ENCODE data around the gene SAMD4A.

SAMD4A gene

DNA sequence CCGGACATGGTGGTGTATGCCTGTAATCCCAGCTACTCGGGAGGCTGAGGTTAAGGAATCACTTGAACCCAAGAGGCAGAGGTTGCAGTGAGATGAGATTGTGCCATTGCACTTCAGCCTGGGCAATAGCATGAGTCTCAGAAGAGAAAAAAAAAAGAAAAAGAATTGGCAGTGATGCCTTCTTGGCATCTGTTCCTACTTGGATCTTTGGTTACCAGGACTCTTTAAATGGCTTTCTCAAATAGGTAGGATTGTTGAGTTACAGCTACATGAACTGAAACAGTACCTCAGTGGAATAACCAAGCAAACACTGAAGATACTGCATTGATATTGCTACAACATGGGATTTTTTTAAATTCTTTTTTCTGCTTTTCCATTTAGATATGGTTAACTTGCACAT is 136.8 kb downstream of the SAMD4A start:
- DNase-seq (ENCODE audit: low read depth, low spot score) = no peak

DNA sequence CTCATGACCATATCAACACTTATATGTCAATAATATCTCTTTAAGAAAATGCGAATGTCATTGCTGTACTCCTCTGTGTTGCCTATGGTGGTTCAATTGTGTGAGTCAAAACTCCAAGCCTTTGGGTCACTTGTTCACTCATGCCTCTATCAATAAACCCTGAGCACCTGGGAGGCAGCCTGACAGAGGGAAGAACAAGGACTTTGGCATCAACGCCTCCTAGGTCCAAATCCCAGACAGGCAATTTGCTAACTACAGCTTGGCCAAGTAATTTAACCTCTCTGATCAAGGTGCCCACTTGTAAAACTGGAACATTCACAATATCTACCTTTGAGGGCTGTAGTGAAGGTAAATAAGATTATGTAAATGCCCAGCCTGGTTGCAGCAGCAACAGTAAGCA is 137.8 kb downstream of the SAMD4A start:
- no peak for DNase-seq (ENCODE audit: low read depth, low spot score)

DNA sequence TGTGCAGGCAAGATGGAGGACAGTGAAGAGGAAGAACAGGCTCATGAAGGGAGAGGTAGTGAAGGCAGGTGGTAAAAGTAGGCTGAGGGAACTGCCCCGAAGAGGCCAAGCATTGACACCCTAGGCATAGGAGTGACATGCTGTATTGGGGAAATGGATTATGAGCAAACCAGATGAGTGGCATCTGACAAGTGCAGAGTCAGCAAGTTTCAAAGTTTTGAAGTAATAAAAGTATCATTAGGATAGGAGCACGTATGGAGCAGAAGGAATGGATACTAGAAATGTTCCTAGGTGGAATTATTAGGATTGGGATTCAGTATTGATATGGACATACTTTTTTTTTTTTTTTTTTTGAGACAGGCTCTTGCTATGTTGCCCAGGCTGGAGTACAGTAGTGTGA is 139.8 kb downstream of the SAMD4A start:
- DNase-seq (ENCODE audit: low read depth, low spot score) = no peak

DNA sequence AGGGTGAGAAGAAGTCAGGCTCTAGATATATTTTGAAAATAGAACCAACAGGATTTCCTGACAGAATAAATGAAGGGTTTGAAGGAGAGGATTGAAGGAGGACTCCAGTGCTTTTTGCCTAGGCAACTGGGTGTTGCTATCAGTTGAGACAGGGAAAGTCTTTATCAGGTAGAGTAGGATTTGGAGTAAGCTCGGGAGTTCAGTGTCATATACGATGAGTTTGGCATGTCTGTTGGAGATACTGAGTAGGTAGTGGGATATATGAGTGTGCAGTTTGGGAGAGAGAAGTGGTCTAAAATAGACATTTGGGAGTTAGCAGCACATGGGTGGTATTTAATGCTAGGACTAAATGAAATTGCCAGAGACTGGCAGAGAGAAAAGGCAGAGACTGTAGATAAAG is 141.2 kb downstream of the SAMD4A start:
- DNase-seq (ENCODE audit: low read depth, low spot score) = no peak

DNA sequence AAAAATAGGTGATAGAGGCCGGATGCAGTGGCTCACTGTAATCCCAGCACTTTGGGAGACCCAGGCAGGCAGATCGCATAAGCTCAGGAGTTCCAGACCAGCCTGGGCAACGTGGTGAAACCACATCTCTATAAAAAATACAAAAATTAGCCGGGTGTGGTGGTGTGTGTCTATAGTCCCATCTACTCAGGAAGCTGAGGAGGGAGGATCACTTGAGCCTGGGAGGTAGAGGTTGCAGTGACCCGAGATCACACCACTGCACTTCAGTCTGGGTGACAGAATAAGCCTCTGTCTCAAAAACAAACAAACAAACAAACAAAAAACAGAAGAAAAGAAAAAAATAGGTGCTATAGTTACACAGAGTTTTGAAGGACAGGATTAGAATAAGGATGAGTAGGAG is 142.1 kb downstream of the SAMD4A start:
- no peak for DNase-seq (ENCODE audit: low read depth, low spot score)

DNA sequence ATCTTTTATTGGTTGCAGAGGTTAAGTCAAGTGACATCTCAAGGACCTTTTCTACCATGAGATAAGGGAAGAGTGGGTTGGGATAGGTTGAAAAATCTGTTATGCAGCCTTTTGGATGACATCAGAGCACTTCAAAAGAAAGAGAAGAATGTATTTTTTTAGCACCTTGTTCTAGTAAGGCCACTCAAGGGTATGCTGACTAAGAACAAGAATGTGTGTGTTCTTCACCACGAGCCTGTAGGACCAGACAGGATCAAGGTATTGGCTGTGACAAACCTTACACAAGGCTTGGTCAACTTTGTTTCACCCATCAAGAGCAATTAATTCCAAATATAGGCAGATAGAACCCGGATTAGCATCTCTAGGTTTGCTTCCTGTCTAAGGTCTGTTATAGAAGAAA is 142.5 kb downstream of the SAMD4A start:
- no peak for DNase-seq (ENCODE audit: low read depth, low spot score)

DNA sequence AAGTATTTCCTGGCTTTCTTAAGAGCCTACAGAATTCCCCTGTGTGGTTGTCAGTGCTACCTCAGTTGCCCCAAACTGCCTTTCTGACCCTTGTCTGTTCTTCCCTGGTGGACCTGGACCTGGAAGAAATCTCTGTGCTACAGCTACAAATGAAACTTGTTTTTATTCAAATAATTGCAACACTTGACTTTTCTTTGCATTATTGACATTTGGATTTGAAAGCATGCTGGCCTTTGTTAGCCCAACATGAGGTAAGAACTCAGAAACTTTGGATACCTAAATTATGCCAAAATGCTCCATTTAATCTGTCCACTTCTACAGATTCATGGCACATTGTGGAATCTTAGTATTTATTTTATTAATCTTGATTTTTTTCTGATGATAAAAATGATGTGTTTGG is 142.9 kb downstream of the SAMD4A start:
- no peak for DNase-seq (ENCODE audit: low read depth, low spot score)

DNA sequence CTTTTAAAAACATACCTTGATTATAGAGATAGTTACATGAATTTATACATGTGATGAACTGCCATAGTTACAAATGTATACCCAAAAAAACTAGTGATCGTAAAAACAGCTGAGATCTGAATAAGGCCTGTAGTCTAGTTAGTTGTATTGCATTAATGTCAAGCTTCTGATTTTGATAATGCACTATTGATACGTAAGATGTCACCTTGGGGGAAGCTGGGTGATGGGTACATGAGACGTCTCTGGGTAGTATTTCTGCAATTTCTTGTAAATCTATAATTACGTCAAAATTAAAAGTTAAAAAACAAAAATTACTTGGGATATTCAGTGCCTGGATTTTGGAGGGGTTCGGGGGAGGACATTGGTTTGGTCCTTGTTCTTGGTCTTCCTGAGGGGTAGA is 144.4 kb downstream of the SAMD4A start:
- DNase-seq (ENCODE audit: low read depth, low spot score) = no peak

DNA sequence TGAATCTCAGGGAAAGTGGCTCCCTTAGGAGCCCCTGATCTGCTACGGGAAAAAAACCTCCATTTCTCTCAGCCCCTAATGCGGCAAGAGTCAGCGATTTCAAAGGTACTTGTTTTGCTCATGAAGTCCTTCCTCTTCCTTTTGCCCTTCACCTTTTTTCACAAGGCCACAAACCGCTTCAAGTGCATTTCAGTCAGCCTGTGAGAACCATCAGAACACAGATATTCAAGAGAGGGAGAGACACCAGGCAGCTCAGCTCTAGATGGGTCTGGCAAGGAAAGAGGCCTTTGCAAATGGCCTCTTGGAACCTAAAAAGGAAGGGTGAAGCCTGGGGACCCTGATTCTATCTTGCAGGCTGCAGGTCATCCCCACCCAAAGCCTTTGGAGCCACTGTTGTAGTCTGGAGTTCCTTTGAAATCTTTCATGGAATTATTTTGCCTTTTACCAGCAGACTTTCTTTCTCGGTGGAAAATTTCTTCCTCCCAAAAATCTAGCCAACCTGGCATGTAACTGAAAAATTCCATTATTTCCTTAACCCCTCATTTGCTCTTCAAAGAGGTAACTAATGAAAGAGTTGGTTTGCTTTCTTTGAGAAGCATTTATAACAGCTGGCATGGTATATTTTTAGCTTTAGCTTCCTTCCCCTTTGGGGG is 145.0 kb downstream of the SAMD4A start:
- no peak for DNase-seq (ENCODE audit: low read depth, low spot score)

DNA sequence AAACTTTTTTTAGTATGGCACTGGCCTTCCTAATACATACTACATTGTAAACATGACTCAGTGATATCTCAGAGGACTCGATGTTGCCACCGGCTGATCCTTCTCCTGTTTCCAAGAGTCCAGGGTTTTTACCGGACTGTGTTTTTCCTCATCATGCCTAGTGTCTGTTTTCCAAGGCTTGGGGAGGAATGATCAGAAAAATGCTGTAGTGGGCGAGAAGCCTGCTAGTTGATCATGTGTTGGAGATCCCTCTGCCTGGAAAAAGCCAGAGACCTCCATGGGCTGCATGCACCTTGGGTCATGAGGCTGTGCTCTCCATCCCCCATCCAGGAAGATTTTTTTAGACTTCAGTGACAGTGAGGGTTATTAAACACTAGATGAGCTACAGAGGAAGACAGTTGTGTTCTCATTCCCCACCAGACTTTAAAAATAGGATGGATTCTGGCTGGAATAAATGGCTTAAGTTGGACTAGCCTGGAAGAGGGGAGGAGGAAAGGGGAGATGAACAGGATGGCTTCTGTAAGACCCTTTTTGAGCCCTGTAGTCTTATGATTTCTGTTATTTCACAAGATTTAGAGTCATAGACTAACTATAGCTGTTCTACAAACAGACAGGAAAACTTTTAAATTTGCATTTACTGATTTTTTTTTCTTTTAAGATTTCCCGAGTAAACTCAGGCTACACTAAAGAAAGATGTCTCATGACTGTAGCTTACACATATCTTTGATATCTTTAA is 145.7 kb downstream of the SAMD4A start:
- DNase-seq (ENCODE audit: low read depth, low spot score) = no peak

DNA sequence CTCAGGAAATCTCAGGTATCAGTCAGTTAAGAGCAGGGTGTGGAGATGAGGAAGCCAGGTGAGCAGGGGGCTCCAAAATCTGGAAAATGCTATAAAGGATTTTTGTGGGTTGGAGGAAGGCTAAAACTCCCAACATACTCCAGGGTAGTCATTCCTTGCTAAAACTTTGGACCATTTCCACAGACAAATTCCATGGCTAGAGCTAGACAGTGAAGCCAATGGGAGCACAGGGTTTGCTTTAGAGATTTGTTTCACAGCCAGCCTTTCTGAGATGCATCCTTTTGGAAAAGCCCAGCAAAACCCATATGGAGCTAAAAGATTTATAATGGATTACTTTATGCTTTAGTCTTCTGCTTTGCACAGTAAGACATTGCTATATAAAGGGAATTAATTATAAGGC is 146.5 kb downstream of the SAMD4A start:
- DNase-seq (ENCODE audit: low read depth, low spot score) = no peak

DNA sequence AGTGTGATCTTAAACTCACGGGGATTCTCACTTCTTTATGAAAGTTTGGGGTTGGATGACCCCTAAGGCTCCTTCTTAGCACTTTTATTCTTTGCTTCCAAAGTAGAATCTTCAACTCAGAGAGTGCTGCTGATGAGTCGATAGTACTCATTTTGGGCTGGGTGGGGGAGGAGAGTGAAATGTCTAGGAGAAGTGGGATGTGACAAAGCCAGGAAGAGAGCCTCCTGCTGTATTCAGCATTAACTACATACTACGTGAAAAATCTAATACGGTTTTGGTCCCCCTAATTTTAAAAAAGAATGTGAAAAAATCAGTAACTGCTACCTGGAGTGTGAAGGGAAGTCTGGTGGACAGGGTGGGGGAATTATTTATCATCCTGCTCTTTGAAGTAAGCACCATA is 148.3 kb downstream of the SAMD4A start:
- DNase-seq (ENCODE audit: low read depth, low spot score) = no peak

DNA sequence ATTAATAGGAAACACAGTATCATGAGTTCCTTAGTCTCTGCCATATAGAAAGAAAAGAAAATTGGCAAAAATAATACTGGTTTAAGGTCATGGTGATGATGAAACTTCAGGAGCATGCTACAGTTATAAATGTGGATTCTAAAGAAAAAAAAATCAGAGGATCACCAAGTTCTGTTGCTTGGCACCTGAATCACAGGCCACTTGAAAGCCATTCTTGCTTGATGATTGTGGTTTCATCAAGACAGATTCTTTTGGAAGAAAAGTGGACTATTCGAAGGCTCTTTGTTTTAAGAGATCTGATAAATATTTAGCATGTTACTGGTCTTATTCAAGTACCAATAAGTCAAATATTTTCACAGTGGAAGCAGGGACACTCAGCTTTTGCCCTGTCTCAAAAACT is 148.9 kb downstream of the SAMD4A start:
- no peak for DNase-seq (ENCODE audit: low read depth, low spot score)

DNA sequence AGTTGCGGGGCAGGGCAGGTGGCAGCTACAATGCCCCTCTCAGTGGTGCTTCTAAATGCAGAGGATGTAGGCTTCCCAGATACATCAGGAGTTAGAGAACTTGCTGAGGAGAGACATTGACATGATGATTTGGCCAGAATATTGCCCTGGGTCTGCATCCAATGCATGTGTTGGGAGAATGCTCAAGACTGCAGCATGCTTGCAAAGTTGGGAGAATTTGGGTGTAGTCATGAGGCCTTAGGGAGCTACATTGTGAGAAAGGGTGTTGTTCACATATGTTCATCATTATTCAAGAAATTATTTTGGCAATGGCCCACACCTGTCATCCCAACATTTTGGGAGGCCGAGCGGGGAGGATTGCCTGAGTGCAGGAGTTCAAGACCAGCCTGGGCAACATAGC is 149.9 kb downstream of the SAMD4A start:
- no peak for DNase-seq (ENCODE audit: low read depth, low spot score)

DNA sequence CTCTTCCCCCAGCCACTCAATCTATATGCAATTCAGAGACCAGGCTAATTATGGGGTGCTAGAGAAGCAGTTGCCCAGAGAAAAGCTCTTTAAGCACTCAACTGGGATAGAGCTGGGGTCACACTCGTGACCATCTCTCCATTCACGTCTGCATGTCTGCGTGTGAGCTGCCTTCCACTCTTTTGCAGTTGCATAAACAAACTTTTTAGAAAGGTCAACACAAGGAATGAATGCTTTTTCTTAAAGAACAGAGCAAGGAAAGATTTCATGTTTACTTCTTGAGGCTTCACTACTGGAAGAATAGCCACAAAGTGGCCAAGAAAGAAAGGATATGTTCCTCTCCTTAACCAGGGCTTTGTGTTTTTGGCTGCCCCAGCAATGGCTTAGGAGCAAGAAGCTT is 151.1 kb downstream of the SAMD4A start:
- DNase-seq (ENCODE audit: low read depth, low spot score) = no peak

DNA sequence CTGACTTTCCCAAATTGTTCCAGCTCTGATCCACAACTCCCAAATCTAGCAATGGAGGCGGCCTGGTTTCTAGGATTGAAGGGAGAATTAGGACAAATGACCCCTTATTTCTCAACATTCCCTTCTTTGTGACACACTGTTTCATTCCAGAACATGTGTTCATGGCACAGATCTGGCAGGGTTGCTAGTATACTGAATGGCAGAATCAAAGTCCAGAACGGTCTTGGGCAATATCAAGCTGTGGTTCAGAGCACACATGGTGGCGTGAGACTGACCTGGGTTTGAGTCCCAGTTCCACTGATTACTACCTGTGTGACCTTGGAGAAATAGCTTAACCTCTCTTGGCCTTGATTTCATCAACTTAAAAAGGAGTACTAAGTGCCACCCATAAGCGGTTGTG is 152.5 kb downstream of the SAMD4A start:
- DNase-seq (ENCODE audit: low read depth, low spot score) = no peak

DNA sequence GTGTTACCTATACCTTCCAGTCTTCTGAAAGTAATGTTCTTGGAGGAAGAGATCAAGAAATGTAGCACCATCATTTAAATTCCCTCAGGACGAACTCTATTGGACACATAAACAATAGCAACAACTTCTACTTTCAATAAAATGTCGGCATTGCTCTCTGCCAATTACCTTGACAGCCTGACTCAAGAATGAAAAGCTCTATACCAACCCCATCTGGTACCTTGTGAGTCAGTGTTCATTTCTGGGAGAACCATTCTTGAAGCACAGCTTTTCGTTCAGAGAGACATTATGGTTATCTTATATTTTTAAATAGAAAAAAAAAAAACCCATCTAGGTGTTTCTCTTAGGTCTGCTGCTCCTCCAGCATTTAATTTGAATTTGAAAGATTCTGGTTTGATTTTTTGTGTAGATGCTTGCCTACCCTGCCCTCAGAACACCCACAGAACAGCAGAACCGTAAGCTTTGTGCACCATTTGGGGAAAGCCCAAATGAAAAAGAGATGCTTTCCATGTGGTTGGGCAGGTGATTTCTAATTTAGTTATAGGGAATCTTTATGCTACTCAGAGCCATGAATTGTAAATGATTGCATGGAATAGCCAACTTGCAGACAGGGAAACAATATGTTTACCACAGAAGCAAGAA is 156.0 kb downstream of the SAMD4A start:
- DNase-seq (ENCODE audit: low read depth, low spot score) = no peak

DNA sequence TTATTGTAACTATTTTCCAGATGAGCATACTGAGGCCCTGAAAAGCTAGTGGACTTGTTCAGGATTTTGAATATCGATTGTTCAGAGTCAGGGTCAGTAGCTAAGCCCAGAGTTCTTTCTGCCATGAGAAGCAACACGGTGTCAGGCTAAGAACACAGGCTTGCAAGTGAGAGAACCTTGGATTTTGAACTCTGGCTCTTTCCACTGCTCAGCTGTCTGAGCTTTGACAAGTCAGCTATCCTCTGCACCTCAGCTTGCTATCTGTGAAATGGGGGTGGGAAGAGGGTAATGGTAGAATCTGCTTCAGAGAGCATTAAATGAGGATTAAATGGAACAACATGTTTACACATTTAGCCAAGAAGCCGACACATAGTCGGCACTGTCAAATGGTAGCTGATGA is 157.2 kb downstream of the SAMD4A start:
- DNase-seq (ENCODE audit: low read depth, low spot score) = no peak

DNA sequence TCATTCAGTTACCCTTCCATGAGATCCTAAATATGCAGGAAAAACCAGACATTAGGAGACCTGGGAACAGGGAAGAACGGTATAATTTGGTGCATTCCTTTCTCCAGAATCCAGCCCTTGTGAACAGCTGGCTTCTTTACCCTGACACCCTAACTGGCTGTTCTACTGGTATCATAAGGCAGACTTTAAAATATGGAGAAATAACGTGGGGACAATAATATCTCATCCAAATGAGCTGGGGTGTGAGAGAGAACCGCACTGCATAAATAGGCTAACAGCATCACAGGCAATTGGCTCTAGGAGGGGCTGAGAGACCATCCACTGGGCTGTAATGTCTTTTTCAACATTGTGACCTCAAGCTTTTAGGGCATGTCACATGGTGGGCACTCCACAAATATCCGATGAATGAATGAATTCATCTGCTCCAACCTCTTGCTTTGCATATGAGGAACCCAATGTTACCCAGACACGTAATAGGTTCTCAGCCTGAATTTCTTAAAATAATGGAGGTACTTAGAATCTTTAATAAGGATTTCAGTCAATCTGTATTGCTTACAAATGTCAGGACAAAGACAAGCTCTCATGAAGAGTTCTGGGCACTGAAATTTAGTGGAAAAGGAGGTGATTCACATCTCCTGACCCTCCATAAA is 157.9 kb downstream of the SAMD4A start:
- DNase-seq (ENCODE audit: low read depth, low spot score) = no peak

DNA sequence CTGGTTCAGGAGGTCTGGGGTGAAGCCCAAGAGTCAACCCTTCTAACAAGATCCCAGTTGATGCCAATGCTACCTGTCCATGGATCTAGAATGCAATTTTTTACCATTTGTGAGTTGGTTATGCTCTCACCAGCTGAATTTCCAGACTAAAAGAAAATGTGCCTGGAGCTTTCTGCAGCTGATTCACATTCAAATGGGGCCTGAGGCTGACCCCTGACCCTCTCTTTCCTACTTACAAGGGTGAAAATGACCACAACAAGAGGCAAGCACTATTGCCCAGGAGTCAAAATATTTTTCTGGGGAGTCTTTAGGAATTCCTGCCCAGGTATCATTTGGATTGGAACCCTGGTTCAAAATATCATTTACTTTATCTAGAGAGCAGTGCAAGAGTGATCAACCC is 159.1 kb downstream of the SAMD4A start:
- DNase-seq (ENCODE audit: low read depth, low spot score) = no peak

DNA sequence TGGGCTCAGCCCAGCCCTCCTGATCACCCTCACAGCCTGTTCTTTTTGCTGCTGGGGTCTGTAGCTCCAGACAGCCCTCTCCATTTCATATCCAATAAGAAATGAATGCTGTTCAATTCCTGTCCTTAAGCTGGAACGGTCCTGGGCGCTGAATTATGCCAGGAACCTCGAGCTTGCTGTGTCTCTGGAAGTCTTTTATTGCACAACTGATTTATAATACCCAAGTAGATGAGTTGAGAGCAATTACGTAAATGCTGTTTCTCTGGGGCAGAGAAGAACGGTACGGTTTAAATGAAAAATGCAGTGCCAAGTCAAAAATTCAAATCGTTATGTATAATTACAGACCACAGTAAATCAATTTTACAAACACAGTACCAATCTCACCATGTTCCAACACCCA is 161.0 kb downstream of the SAMD4A start:
- DNase-seq (ENCODE audit: low read depth, low spot score) = no peak

DNA sequence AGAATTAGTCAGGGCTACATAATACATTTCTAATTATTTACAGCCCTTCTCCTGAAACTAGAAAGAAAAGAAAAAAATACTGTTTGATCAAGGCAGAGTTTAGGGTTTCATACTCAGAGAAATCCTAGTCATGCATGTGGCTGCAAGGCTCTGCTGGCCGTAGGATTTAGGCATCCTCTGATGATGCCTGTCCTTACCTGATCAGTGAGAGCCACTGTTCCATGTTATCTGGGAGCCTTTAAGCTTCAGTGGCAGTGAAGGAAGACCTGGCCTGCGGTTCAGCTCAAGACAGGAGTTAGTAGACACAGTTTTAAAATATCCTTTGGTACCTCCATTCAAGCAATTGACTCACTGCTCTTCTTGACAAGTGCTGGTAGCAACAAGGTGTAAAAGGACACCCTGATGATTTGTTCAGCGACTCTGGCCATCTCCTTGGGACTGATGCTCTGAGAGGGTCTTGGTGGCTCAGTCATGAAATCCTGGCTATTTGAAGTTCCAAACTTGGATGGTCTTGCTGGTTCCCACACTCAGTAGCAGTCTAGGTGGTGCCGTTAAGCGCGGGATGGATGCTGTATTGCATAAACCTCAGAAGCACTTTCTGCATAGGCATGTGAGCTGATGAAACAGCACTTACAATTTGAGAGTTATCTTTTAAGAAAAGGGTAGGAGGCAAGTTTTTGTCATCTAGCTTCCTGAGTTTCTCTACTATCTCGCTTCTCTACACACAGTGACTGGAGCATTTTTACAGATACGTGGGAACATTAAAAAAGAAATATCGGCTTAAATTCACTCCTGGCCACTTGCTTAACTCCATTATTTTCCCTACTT is 162.0 kb downstream of the SAMD4A start:
- DNase-seq (ENCODE audit: low read depth, low spot score) = no peak

All from activated naive CD8-positive, alpha-beta T cell treated with anti-CD3 and anti-CD28 coated beads, Interleukin-2, amount 50 U/mL, for 16 hours (primary cell).